Measurements from ENCODE around the gene PCDHGA1.
"Not testable (repeated sequence)": the region's sequence is repeated elsewhere in the genome, so short reads cannot be mapped to it uniquely, and the experiment has no call there.

GRCh38 chr5:141316963-141317362, 13.4 kb upstream of the PCDHGA1 start:
- TF ChIP-seq CTCF (conservative IDR thresholded peaks at IDR 0.05 in 1 of 2, IDR thresholded peaks at IDR 0.05 in 1 of 2; ENCODE audit: extremely low read depth in 1 of 2, insufficient read depth in 1 of 2, low read depth in 1 of 2, low read length in 2 of 2); EZH2 (IDR thresholded peaks at IDR 0.05; ENCODE audit: borderline replicate concordance, low read length): not testable (repeated sequence)
